HAP-1 (cell line): Measurements from ENCODE around the gene PTTG1.
A peak's percentile ranks its signal among the peaks of the same experiment; 100 is the strongest.
"Not testable (repeated sequence)": the region's sequence is repeated elsewhere in the genome, so short reads cannot be mapped to it uniquely, and the experiment has no call there.

ENCODE experiments used
- DNase-seq, 2 experiments: peaks; one replicate each; pipeline ENCODE4 v3.0.0-alpha.2; 2016 to 2020; ENCODE audit warnings: low spot score in 2 of 2
- H3K27me3 ChIP-seq: fragments of 250-450 bp; sonication (Bioruptor Pico); 2 replicates; pipeline ENCODE4 v1.5.1; 2020; ENCODE audit warnings: low read depth, mild to moderate bottlenecking, moderate library complexity
- H3K36me3 ChIP-seq: fragments of 250-450 bp; sonication (Bioruptor Pico); replicated peaks from 2 replicates; pipeline ENCODE4 v1.5.1; 2020; ENCODE audit warnings: mild to moderate bottlenecking
- H3K4me1 ChIP-seq: fragments of 250-450 bp; sonication (Bioruptor Pico); 2 replicates; pipeline ENCODE4 v1.5.1; 2020; ENCODE audit warnings: mild to moderate bottlenecking
- H3K4me3 ChIP-seq: fragments of 250-450 bp; sonication (Bioruptor Pico); 2 replicates; pipeline ENCODE4 v1.5.1; 2020; ENCODE audit warnings: mild to moderate bottlenecking, moderate library complexity
- H3K9me3 ChIP-seq: fragments of 250-450 bp; sonication (Bioruptor Pico); 2 replicates; pipeline ENCODE4 v1.5.1; 2020; ENCODE audit warnings: mild to moderate bottlenecking, moderate library complexity
- in situ Hi-C: fragments of 300-500 bp; cut with MboI; formaldehyde crosslinking; loops from 3 replicates; pipeline ENCODE4 v1.14.3; 2020; ENCODE audit warnings: low sequenced_read_pairs, inconsistent platforms, mixed read lengths

PTTG1 gene

DNA sequence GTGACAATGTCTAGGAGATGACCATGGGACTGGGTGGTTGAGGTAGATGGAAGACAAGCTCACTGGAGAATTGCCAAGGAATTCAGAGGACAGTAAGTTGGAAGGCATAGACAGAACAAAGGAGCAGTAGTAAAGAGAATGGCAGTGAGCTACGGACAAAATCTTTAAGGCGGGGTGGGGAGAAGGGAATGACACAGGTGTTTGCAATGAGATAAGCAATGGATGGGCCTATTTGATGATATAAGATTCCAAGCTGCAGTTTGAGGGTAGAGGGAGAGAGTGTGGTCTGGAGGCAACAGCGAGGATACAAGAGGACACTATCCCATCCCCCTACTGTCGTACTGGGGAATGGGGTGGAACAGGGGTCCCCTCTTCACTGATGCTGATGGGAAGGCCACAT is 14.4 kb downstream of the PTTG1 start:
- Histone ChIP-seq H3K4me1 (peaks cover 4% of the 10 kb centered on the region; the same call in 1 of the 2 replicates), H3K27me3 (peaks cover 2% of the 10 kb centered on the region; the same call in 1 of the 2 replicates), H3K36me3 (no peaks in the 10 kb centered on the region), H3K4me3 (no peak overlapping the region), H3K9me3 (no peaks in the 10 kb centered on the region)
- in situ Hi-C loops: no loop called here
- DNase-seq: no peak

DNA sequence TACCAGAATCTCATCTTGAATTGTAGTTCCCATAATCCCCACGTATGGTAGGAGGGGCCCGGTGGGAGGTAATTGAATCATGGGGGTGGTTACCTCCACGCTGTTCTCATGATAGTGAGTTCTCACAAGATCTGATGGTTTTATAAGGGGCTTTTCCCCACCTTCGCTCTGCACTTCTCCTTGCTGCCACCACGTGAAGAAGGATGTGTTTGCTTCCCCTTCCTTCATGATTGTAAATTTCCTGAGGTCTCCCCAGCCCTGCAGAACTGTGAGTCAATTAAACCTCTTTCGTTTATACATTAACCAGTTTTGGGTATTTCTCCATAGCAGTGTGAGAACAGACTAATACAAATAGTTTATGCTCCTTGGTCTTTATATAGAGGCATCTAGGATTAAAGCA is 15.0 kb downstream of the PTTG1 start:
- H3K4me3 ChIP-seq, H3K36me3 ChIP-seq, DNase-seq, in situ Hi-C loops, H3K9me3 ChIP-seq, H3K27me3 ChIP-seq, H3K4me1 ChIP-seq: not testable (repeated sequence)

DNA sequence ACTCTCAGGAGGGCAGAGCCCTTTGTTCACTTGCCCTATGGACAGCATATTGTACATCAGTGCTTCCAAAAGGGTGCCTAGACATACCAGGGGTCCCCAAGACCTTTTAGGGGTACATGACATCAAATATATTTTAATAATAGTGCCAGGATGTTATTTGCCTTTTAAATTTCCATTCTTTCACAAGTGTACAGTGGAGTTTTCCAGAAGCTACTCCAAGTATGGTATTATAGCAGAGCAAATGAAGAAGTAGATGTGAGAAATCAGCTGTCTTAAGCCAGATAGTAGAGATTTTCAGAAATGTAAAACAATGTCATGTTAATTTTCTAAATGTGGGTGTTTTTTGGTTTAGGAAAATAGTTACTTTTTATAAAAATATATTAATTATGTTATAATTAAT is 15.6 kb downstream of the PTTG1 start:
- Histone ChIP-seq H3K4me1 (peaks cover 4% of the 10 kb centered on the region; the same call in 1 of the 2 replicates), H3K36me3 (no peaks in the 10 kb centered on the region), H3K4me3 (no peak overlapping the region), H3K9me3 (no peaks in the 10 kb centered on the region), H3K27me3 (peaks cover 2% of the 10 kb centered on the region; the same call in 1 of the 2 replicates)
- no peak for DNase-seq
- in situ Hi-C loops: no loop called here

DNA sequence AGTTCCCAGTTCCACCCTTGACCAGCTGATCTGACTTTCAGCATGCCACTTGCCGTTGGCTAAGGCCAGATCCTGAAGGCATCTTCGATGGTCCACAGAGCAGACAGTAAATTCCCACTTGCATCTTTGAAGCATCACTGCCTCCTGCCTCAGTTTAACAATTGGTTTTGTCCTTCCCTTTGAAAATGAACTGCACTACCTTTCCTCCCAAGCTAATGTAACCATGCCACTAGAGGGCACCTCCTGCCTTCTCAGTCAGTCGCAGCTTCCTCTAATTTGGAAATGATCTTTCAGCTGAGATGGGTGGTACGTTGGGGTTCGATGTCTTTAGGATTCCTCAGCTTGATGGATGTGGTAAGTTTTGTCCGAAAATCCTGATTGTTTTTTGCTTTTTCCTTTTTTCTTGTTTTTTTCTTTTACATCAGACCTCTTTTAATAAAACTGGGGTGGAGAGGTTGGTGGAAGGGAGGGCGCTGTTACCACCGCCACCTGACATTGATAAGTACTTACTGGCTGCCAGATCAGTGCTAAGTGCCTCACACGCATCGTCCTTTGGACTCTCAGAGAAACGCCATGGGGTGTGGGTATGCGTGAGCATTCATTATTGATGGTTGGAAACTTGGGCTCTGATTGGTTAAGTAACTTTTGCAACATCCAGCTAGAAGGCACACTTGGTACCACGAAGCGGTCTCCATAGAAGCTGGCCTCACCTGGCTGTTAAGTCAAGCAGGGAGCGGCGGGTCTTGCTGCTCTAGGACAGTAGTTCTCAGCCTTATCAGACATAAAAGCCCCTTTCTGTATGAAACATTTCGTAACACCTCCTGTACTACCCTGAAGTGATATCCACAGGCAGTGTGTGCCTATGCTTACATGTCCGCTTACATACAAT is 16.9 kb downstream of the PTTG1 start:
- Histone ChIP-seq H3K9me3 (no peaks in the 10 kb centered on the region), H3K36me3 (no peaks in the 10 kb centered on the region), H3K4me1 (peaks cover 4% of the 10 kb centered on the region; the same call in 1 of the 2 replicates), H3K4me3 (peak overlapping the region; percentile 10), H3K27me3 (peaks cover 2% of the 10 kb centered on the region; the same call in 1 of the 2 replicates)
- in situ Hi-C loops: no loop called here
- DNase-seq: peak; percentile 64 to 65

DNA sequence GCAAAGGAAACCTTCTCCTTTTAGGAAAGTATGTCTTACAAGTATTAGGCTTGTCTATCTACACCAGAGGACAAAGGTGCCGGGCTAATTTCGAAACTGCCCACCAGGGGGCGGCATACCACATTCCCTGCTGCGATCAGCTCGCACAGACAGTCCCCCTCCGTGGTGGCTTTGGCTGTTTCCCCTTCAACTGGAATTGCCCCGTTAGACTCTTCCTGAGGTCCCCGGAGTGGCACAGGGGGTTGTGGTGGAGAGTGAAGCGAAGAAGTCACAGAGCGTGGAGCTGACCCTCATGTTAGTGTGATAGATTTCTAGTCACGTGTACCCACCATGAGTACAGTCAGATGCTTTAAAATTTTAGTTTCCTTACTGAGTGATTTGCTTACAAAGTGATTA is 17.5 kb downstream of the PTTG1 start:
- Histone ChIP-seq H3K4me1 (peaks cover 4% of the 10 kb centered on the region; the same call in 1 of the 2 replicates), H3K4me3 (peak overlapping the region; percentile 10), H3K36me3 (no peaks in the 10 kb centered on the region), H3K27me3 (peaks cover 2% of the 10 kb centered on the region; the same call in 1 of the 2 replicates), H3K9me3 (no peaks in the 10 kb centered on the region)
- DNase-seq: peak; percentile 62 to 91
- in situ Hi-C loops: no loop called here

DNA sequence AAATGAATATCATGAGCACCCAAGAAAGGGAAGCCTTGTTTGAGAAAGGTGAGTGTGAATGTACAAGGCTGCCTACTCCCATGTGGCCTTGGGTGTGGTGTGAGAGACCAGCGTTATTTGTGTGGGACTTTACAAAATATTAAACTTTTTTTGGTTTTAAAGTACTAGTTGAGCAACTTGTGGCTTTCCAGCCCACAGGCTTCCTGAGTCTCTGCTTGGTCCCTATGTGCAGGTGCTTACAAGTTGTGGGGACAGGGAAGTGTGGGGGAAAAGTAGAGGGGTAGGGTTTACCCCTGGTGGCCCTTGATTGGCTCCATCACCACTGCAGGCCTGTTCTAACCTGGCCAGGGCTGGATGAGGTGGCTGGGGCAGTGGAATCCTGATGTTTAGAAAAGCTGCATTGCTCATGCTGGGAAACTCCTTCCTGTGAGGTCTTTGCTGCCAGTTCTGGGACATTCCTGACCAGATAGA is 19.7 kb downstream of the PTTG1 start:
- H3K9me3 ChIP-seq: no peaks in the 10 kb centered on the region
- peaks cover 6% of the 10 kb centered on the region for H3K27me3 ChIP-seq
- H3K4me1 ChIP-seq: peaks cover 4% of the 10 kb centered on the region; the same call in 1 of the 2 replicates
- no peak overlapping the region for H3K4me3 ChIP-seq
- DNase-seq: no peak
- H3K36me3 ChIP-seq: no peaks in the 10 kb centered on the region
- in situ Hi-C loops: no loop called here

DNA sequence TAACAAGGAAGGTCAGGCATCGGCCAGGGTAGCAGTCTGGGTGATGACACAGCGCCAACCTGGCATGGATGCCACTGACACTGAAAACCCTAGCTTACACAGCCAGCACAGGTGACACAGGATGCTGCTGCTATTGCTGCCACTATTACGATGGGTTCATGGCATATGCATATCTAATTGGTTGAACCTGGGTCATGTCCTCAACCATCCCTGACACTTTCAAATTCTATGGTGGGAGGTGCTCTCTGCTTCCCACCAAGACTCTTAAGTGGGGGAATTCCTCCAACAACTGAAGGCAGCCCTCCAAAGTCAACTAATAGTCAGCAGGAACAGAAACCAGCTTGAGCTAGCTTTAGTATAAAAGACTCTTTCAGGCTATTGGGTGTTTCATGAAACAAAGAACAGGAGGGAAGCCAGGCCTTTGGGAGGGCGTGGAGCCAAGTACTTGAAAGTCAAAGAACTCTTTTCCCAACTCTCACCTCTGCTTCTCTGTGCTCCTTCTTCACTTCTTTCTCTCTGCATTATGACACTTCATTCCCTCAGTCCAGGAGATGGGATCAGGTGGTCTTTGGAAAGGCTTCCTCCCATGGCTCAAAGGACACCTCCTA is 21.3 kb downstream of the PTTG1 start:
- in situ Hi-C loops: no loop called here
- H3K9me3 ChIP-seq: no peaks in the 10 kb centered on the region
- H3K27me3 ChIP-seq: peaks cover 4% of the 10 kb centered on the region
- H3K4me3 ChIP-seq: no peak overlapping the region
- H3K36me3 ChIP-seq: no peaks in the 10 kb centered on the region
- no peak for DNase-seq
- peaks cover 4% of the 10 kb centered on the region; the same call in 1 of the 2 replicates for H3K4me1 ChIP-seq

DNA sequence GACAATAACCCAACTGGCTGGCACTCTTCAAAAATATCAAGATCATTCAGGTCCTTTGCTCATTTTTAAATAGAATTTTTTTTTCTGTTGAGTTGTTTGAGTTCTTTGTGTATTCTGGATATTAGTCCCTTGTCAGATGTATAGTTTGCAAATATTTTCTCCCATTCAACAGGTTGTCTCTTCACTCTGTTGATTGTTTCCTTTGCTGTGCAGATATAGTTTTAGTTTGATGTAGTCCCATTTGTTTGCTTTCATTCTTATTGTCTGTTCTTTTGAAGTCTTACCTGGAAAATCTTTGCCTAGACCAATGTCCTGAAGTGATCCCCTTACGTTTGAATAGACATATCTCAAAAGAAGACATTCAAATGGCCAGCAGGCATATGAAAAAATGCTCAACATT is 22.8 kb downstream of the PTTG1 start:
- in situ Hi-C loops: no loop called here
- DNase-seq: no peak
- Histone ChIP-seq H3K4me1 (no peaks in the 10 kb centered on the region), H3K9me3 (no peaks in the 10 kb centered on the region), H3K27me3 (peaks cover 4% of the 10 kb centered on the region), H3K36me3 (no peaks in the 10 kb centered on the region), H3K4me3 (no peak overlapping the region)

DNA sequence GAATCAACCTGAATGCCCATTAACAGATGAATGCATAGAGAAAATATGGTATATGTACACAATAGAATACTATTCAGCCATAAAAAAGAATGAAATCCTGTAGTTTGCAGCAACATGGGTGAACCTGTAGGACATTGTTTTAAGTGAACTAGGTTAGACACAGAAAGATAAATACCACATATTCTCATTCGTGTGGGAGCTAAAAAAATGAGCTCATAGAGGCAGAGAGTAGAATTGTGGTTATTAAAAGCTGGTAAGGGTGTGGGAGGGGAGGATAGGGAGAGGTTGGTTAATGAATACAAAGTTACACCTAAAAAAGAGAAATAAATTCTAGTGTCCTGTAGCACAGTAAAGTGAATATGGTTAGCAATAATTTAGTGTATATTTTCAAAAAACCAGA is 23.5 kb downstream of the PTTG1 start:
- no peak for DNase-seq
- Histone ChIP-seq H3K36me3 (no peaks in the 10 kb centered on the region), H3K27me3 (peaks cover 4% of the 10 kb centered on the region; the same call in 1 of the 2 replicates), H3K9me3 (no peaks in the 10 kb centered on the region), H3K4me1 (no peaks in the 10 kb centered on the region), H3K4me3 (no peak overlapping the region)
- in situ Hi-C loops: no loop called here

DNA sequence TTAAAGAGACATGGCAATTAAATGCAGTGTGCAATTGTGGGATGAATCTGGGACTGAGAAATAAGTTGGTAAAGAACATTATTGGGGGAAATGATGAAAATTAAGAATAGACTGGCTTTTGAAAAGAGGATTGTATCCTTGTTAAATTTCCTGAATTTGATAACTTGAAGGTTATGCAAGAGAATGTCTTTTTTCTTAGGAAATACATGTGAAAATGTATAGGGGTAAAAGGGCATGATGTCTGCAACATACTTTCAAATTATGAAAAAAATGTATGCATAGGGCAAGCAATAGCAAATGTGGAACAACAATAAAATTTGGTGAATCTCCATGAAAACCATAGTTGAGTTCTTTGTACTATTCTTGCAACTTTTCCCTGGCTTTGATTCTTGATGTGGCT is 24.1 kb downstream of the PTTG1 start:
- Histone ChIP-seq H3K36me3 (no peaks in the 10 kb centered on the region), H3K27me3 (peaks cover 4% of the 10 kb centered on the region; the same call in 1 of the 2 replicates), H3K4me1 (no peaks in the 10 kb centered on the region), H3K4me3 (no peak overlapping the region), H3K9me3 (no peaks in the 10 kb centered on the region)
- DNase-seq: no peak
- in situ Hi-C loops: no loop called here

DNA sequence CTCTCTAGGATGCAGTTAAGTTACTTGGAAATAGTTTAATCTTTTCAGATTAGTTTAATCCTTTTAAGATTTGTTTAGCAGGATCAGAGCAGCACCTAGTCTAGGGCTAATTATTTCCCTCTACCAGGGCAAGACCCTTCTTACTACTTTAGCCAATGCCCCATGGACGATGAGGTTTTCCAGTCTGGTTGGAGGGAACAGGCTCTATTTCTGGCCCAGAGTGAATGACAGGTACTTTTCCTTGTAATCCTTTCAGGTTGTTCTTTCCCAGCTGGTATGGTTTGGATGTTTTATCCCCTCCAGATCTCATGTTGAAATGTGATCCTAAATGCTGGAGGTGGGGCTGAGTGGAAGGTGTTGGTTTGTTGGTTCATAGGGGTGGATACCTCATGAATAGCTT is 27.2 kb downstream of the PTTG1 start:
- Histone ChIP-seq H3K36me3 (no peaks in the 10 kb centered on the region), H3K27me3 (peaks cover 4% of the 10 kb centered on the region; the same call in 1 of the 2 replicates), H3K9me3 (no peaks in the 10 kb centered on the region), H3K4me1 (no peaks in the 10 kb centered on the region), H3K4me3 (no peak overlapping the region)
- DNase-seq: no peak
- in situ Hi-C loops: no loop called here

DNA sequence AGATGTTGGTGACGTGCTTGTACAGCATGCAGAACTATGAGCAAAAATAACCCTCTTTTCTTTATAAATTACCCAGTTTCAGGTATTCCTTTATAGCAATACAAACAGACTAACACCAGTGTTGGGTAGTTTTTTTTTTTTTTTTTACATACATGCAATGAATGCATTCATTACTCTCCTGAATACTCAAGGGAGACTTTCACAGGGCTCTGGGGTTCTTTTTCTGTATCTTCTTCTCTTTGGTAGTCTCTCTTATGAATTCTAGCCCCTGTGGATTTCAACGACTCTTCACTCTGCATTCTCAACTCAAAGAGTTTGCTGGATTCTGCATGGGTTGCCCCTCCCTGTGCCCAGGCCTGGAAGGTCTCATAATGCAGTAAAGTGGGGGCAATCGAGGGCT is 27.8 kb downstream of the PTTG1 start:
- in situ Hi-C loops: no loop called here
- H3K36me3 ChIP-seq: no peaks in the 10 kb centered on the region
- H3K9me3 ChIP-seq: no peaks in the 10 kb centered on the region
- no peak for DNase-seq
- H3K27me3 ChIP-seq: peaks cover 4% of the 10 kb centered on the region; the same call in 1 of the 2 replicates
- no peaks in the 10 kb centered on the region for H3K4me1 ChIP-seq
- H3K4me3 ChIP-seq: no peak overlapping the region

DNA sequence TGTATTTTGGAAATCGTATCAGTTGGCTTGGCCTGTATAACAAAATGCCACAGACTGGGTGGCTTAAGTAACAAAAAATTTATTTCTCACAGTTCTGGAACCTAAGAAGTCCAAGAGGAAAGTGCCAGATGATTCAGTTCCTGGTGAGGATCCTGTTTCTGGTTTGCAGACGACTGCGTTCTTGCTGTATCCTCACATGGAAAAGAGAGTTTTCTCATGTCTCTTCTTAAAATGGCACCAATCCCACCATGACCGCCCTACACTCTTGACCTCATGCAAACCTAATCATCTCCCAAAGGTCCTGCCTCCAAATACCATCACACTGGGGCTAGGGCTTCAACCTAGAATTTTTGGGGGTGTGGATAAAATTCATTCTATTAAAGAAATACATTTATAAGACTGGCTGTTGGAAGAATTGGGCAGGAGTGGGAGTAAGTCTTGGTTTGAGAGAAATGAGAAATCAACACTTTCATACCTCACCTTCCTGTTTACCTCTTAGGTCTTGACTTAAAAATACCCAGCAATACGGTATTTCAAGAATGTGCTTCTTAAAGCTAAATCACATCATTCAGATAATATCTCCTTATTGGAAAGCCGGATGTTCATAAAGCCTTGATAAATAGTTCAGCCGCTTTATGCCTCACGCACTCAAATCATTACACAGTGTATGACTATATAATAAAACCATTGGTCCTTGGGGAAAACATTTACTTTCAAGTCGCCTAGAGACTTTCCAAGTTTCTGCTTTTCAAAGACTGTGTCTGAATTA is 28.7 kb downstream of the PTTG1 start:
- no peak for DNase-seq
- in situ Hi-C loops: no loop called here

More for the DNA sequence above, 28.7 kb downstream of the PTTG1 start:
- no peaks in the 10 kb centered on the region for H3K4me1 ChIP-seq
- no peaks in the 10 kb centered on the region for H3K9me3 ChIP-seq
- H3K4me3 ChIP-seq: no peak overlapping the region
- H3K27me3 ChIP-seq: no peaks in the 10 kb centered on the region
- H3K36me3 ChIP-seq: no peaks in the 10 kb centered on the region
